GM12872 (cell line): ENCODE measurements around the gene GABRA4.
A peak's percentile ranks its signal among the peaks of the same experiment; 100 is the strongest.

Experiments used
- TF ChIP-seq, protein P1 (sequence below): IDR thresholded peaks from 3 replicates; pipeline ENCODE4 v1.5.1; 2011; ENCODE audit warnings: low read depth, mild to moderate bottlenecking, low read length, moderate library complexity; ENCODE audit not compliant: insufficient read depth

The GABRA4 gene

GRCh38 chr4:46890056-46890455 is 103.3 kb downstream of the GABRA4 start:
- TF ChIP-seq, protein P1, sequence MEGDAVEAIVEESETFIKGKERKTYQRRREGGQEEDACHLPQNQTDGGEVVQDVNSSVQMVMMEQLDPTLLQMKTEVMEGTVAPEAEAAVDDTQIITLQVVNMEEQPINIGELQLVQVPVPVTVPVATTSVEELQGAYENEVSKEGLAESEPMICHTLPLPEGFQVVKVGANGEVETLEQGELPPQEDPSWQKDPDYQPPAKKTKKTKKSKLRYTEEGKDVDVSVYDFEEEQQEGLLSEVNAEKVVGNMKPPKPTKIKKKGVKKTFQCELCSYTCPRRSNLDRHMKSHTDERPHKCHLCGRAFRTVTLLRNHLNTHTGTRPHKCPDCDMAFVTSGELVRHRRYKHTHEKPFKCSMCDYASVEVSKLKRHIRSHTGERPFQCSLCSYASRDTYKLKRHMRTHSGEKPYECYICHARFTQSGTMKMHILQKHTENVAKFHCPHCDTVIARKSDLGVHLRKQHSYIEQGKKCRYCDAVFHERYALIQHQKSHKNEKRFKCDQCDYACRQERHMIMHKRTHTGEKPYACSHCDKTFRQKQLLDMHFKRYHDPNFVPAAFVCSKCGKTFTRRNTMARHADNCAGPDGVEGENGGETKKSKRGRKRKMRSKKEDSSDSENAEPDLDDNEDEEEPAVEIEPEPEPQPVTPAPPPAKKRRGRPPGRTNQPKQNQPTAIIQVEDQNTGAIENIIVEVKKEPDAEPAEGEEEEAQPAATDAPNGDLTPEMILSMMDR: no peak

GRCh38 chr4:46889410-46889809 is 104.0 kb downstream of the GABRA4 start:
- TF ChIP-seq, protein P1: no peak

DNA sequence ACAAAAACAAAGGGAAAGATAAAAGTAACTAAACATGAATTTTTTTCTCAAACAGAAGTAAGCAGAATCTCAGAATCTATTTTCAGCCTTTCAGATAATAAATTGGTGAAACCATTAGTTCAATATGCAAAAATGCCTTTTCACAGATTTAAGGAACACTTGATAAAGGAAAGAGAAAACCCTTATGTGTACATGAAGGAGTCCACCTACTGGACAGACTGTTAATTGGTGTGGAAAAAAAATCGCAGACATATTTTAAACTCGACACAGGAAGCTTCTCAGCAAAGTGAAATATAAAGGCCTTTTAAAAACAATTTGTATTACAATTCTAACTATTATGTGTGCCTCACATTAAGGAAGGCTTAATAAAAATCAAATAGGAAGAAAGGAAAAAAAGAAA is 106.7 kb downstream of the GABRA4 start:
- TF ChIP-seq, protein P1: 0 out of 3 replicates have a peak, but pooled peaks have one; percentile 9

DNA sequence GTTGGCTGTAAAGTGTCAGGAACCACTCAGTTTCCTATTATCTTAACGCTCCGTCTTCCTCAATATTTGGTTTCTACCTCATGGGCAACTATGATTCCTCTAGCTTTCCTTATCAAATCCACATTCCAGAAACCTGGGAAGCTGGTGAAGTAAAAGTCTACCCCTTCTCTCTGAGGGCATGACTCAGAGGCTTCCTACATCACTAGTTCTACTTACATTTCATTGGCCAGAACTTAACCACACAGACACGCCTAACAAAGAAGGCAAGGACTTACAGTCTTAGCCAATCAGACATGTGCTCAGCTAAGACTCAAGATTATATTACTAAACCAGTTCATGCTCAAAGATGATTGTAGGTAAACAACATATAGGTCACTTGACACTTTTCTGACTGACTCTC is 114.7 kb downstream of the GABRA4 start:
- TF ChIP-seq, protein P1: no peak

- TF ChIP-seq, protein P1: no peak
These were observed 118.6 kb downstream of the GABRA4 start for GRCh38 chr4:46874811-46875210.

DNA sequence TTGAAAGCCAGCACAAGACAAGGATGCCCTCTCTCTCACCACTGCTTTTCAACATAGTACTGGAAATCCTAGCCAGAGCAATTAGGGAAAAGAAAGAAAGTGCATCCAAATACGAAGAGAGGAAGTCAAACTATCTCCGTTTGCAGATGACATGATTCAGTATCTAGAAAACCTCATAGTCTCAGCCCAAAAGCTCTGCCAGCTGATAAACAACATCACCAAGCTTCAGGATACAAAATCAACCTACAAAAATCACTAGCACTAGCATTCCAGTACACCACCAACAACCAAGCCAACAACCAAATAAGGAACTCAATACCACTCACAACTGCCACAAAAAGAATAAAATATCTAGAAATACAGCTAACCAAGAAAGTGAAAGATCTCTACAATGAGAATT is 123.0 kb downstream of the GABRA4 start:
- TF ChIP-seq, protein P1: no peak
